GM12878 (cell line): ENCODE results near the gene RTN4RL1.

ENCODE experiments used
- BACH1 ChIP-seq: fragments of 450-650 bp; IDR thresholded peaks from 2 replicates; pipeline ENCODE4 v1.6.1; 2017; ENCODE audit warnings: mild to moderate bottlenecking, borderline replicate concordance
- BRCA1 ChIP-seq: IDR thresholded peaks from 2 replicates; pipeline ENCODE4 v1.6.1; 2011; ENCODE audit warnings: low read depth, low read length, improper control_type of control experiment
- CEBPB ChIP-seq, 2 experiments: fragments of 150-350 bp in 1 of 2; IDR thresholded peaks; 2 replicates each; pipeline ENCODE4 v1.6.1; 2012 to 2014; ENCODE audit warnings: low read depth in 2 of 2, low read length in 2 of 2, borderline replicate concordance in 1 of 2, inconsistent platforms in 1 of 2
- EGR1 ChIP-seq, 2 experiments: IDR thresholded peaks; 1 replicate in 1 of 2; 2 replicates in 1 of 2; pipeline ENCODE4 v1.6.1; 2011 to 2012; ENCODE audit warnings: low read depth in 2 of 2, low read length in 2 of 2, borderline replicate concordance in 1 of 2, mild to moderate bottlenecking in 1 of 2, moderate library complexity in 1 of 2
- FOXK2 ChIP-seq: fragments of 450-650 bp; IDR thresholded peaks from 2 replicates; pipeline ENCODE4 v1.6.1; 2017; ENCODE audit warnings: mild to moderate bottlenecking, moderate library complexity
- RAD21 ChIP-seq: IDR thresholded peaks from 2 replicates; pipeline ENCODE4 v1.6.1; 2011; ENCODE audit warnings: mild to moderate bottlenecking, low read depth, low read length, moderate library complexity; ENCODE audit not compliant: insufficient read depth
- RBBP5 ChIP-seq: fragments of 200-600 bp; sonication (generic); conservative IDR thresholded peaks from 2 replicates; pipeline ENCODE4 v1.6.1; 2016
- RFX5 ChIP-seq: IDR thresholded peaks from 2 replicates; pipeline ENCODE4 v1.6.1; 2011; ENCODE audit warnings: low read depth, low read length, improper control_type of control experiment
- SMC3 ChIP-seq: IDR thresholded peaks from 2 replicates; pipeline ENCODE4 v1.6.1; 2011; ENCODE audit warnings: low read length, improper control_type of control experiment, borderline replicate concordance
- YY1 ChIP-seq: IDR thresholded peaks from 2 replicates; pipeline ENCODE4 v1.6.1; 2011; ENCODE audit warnings: low read depth, mild to moderate bottlenecking, low read length
- TF ChIP-seq, protein P1 (sequence below), 3 experiments: IDR thresholded peaks in 2 of 3; conservative IDR thresholded peaks in 1 of 3; 2 replicates each; pipeline ENCODE4 v1.5.1; 2011; ENCODE audit warnings: low read depth in 3 of 3, low read length in 3 of 3, mild to moderate bottlenecking in 3 of 3, control low read depth in 2 of 3, moderate library complexity in 2 of 3, inconsistent platforms in 1 of 3, mixed read lengths in 1 of 3; ENCODE audit not compliant: control insufficient read depth in 2 of 3, insufficient read depth in 1 of 3; ENCODE audit errors: extremely low read depth in 1 of 3
- TF ChIP-seq, protein P2 (sequence below): IDR thresholded peaks from 2 replicates; pipeline ENCODE4 v1.6.1; 2011; ENCODE audit warnings: low read depth, mild to moderate bottlenecking, low read length, moderate library complexity, borderline replicate concordance; ENCODE audit errors: extremely low read depth

DNA sequence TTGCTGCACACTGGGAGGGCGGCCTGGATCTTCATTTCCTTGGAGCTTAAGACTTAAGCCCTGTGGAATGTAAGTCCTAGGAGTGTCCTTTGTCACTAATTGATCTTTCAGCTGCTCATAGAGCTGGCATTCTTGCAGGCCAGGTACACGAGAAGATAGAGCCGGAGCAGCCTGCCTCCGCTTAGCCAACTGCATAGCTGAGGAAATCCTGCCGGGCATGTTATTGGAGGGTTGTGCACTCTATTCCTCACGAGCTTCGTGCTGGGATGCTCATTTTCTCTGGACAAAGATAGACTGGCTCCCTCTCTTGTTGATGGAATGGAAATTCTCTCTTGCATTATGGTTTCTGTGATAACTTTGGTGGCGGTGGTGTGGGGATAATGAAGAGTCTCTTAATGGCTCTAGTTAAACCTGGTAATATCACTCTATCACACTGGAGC, 118.5 kb downstream of the RTN4RL1 start:
- TF ChIP-seq, protein P1, sequence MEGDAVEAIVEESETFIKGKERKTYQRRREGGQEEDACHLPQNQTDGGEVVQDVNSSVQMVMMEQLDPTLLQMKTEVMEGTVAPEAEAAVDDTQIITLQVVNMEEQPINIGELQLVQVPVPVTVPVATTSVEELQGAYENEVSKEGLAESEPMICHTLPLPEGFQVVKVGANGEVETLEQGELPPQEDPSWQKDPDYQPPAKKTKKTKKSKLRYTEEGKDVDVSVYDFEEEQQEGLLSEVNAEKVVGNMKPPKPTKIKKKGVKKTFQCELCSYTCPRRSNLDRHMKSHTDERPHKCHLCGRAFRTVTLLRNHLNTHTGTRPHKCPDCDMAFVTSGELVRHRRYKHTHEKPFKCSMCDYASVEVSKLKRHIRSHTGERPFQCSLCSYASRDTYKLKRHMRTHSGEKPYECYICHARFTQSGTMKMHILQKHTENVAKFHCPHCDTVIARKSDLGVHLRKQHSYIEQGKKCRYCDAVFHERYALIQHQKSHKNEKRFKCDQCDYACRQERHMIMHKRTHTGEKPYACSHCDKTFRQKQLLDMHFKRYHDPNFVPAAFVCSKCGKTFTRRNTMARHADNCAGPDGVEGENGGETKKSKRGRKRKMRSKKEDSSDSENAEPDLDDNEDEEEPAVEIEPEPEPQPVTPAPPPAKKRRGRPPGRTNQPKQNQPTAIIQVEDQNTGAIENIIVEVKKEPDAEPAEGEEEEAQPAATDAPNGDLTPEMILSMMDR (IDR thresholded peaks at IDR 0.05 in 2 of 3, conservative IDR thresholded peaks at IDR 0.05 in 1 of 3; ENCODE audit: control insufficient read depth in 2 of 3, extremely low read depth in 1 of 3, insufficient read depth in 1 of 3, low read depth in 3 of 3, low read length in 3 of 3): no peak
- no peak for TF ChIP-seq SMC3
- TF ChIP-seq YY1: no peak
- TF ChIP-seq, protein P2, sequence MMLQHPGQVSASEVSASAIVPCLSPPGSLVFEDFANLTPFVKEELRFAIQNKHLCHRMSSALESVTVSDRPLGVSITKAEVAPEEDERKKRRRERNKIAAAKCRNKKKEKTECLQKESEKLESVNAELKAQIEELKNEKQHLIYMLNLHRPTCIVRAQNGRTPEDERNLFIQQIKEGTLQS: no peak
- no peak for TF ChIP-seq BACH1
- TF ChIP-seq RBBP5: no peak
- no peak for TF ChIP-seq CEBPB (IDR thresholded peaks at IDR 0.05; ENCODE audit: borderline replicate concordance in 1 of 2, low read depth in 2 of 2, low read length in 2 of 2)
- no peak for TF ChIP-seq EGR1 (IDR thresholded peaks at IDR 0.05; ENCODE audit: borderline replicate concordance in 1 of 2, low read depth in 2 of 2, low read length in 2 of 2)
- no peak for TF ChIP-seq BRCA1
- TF ChIP-seq FOXK2: no peak
- no peak for TF ChIP-seq RAD21
- TF ChIP-seq RFX5: no peak
